Ovary (tissue), 3 donors: ENCODE results near the gene TRAF3IP1.

Experiments
- POLR2A ChIP-seq: fragments of 450-650 bp; IDR thresholded peaks from one replicate; pipeline ENCODE4 v1.6.1; 2017; ENCODE audit warnings: antibody characterized with exemption, mild to moderate bottlenecking, moderate library complexity
- TF ChIP-seq, protein P1 (sequence below), 3 donors: fragments of 450-650 bp in 2 of 3; fragments of 200-600 bp in 1 of 3; IDR thresholded peaks; one replicate each; pipeline versions ENCODE4 v1.5.1 to v1.8.0; 2016 to 2022; ENCODE audit warnings: antibody characterized with exemption in 3 of 3, mild to moderate bottlenecking in 1 of 3
- donor health status: DM: no; HTN: no; CAD: no.

DNA sequence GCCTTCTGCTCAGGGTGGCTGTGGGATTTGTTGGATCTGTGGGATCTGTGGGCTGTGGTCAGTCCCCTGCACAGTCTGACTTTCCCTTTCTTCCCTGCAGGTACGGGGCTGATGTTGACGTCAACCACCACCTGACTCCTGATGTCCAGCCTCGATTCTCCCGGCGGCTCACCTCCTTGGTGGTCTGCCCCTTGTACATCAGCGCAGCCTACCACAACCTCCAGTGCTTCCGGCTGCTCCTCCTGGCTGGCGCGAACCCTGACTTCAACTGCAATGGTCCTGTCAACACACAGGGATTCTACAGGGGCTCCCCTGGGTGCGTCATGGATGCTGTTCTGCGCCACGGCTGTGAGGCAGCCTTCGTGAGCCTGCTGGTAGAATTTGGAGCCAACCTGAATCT lies 123.9 kb downstream of the TRAF3IP1 start:
- TF ChIP-seq, protein P1, sequence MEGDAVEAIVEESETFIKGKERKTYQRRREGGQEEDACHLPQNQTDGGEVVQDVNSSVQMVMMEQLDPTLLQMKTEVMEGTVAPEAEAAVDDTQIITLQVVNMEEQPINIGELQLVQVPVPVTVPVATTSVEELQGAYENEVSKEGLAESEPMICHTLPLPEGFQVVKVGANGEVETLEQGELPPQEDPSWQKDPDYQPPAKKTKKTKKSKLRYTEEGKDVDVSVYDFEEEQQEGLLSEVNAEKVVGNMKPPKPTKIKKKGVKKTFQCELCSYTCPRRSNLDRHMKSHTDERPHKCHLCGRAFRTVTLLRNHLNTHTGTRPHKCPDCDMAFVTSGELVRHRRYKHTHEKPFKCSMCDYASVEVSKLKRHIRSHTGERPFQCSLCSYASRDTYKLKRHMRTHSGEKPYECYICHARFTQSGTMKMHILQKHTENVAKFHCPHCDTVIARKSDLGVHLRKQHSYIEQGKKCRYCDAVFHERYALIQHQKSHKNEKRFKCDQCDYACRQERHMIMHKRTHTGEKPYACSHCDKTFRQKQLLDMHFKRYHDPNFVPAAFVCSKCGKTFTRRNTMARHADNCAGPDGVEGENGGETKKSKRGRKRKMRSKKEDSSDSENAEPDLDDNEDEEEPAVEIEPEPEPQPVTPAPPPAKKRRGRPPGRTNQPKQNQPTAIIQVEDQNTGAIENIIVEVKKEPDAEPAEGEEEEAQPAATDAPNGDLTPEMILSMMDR (IDR thresholded peaks at IDR 0.05), result no peak
- TF ChIP-seq POLR2A, result no peak
